ENCODE measurements around the gene NEBL. TPM values are rescaled to one million over a fixed set of nuclear protein-coding genes. Genes with fewer than 3 reads are reported as not detected.

Gene NEBL
- total and polyA plus RNA-seq, 2 experiments from 2014 or later = 6.3 to 12.3 TPM

DNA sequence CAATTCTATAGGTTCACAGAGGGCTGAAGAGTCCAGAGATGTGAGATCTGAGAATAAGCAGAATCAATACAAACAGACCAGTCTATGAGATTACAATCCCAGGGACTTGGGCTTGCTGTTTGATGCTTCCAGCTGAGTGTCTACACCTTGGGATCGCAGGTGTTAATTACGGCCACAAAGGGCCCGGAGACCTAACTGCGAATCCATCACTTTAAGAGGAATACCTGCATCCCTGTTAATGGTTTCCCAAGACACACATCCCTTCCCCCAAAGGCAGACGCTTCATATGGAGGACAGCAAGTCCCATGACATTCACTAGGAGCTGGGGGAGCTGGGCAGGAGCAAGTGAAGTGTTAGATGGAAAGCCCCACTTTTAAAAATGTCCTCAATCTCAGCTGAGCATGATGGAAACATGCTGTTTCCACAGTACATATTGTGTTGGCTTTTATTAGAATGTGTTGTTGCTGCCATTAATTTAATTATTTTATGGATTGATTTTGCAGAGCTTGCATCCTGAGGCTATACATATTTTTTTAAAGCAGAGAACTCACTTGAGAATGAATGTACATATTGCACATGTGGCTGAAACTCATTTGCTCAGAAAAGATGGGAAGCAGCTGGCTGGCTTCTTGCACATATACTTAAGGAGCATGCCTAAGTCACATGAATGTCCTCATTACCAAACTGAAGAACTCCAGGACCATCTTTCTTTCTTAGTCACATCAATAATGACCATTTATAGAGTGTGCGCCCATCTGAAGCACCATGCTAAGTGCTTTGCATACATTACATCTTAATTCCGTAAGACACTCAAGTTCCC, 151.3 kb downstream of the NEBL start:
- DNase-seq (ENCODE audit: low spot score) = no peak

DNA sequence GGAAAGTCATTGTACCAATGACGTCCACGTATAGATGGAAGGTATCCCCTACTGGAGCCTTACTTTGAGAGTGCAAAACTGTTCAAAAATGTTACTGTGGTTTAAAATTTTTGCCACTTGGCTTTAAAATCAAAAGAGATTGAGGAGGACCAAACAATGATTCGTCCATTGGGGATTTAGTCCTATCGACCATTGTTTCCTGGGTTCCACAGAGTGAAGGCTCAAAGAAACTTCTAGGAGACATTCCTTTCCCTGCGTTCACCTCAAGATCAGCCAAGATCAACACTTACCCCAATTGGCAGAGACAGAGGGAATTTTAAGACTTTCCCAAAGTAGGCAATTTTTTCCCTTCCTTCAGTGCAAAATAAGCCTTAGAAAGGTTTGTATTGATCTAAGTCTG, 152.3 kb downstream of the NEBL start:
- 87% methylated on average over 5 of the region's 5 CpGs for WGBS (ENCODE audit: low lambda C conversion rate, missing lambda C conversion rate)
- no peaks in the 10 kb centered on the region for H3K4me1 ChIP-seq (ENCODE audit: insufficient read depth)
- no peaks in the 10 kb centered on the region for H4K20me1 ChIP-seq (ENCODE audit: insufficient read depth, poor library complexity, severe bottlenecking)
- no peak overlapping the region for H3K4me3 ChIP-seq
- no peaks in the 10 kb centered on the region for H3K79me2 ChIP-seq
- TF ChIP-seq EZH2 (IDR thresholded peaks at IDR 0.05; ENCODE audit: borderline replicate concordance) = no peak
- TF ChIP-seq CTCF (IDR thresholded peaks at IDR 0.05; ENCODE audit: poor library complexity) = no peak
- TF ChIP-seq EZH2phosphoT487 (IDR thresholded peaks at IDR 0.05; ENCODE audit: low read depth, severe bottlenecking, unreplicated experiment) = no peak
- H3K9me3 ChIP-seq (ENCODE audit: low read depth) = no peaks in the 10 kb centered on the region
- H3K27ac ChIP-seq = no peak overlapping the region
- no peaks in the 10 kb centered on the region for H3K9me2 ChIP-seq (replicated peaks; ENCODE audit: insufficient read depth)
- H3K4me2 ChIP-seq = no peak overlapping the region
- H2AFZ ChIP-seq = no peak overlapping the region
- DNase-seq (ENCODE audit: low spot score) = no peak
- H3K27me3 ChIP-seq = no peaks in the 10 kb centered on the region
- no peaks in the 10 kb centered on the region for H3K36me3 ChIP-seq (replicated peaks; ENCODE audit: insufficient read depth, low read depth)

More for the DNA sequence above, 151.3 kb downstream of the NEBL start:
- Histone ChIP-seq H3K9me2 (replicated peaks; ENCODE audit: insufficient read depth) (no peaks in the 10 kb centered on the region), H3K4me1 (ENCODE audit: insufficient read depth) (no peaks in the 10 kb centered on the region), H3K79me2 (no peaks in the 10 kb centered on the region), H3K36me3 (replicated peaks; ENCODE audit: insufficient read depth, low read depth) (no peaks in the 10 kb centered on the region), H3K27ac (no peak overlapping the region), H3K9me3 (ENCODE audit: low read depth) (peaks cover 6% of the 10 kb centered on the region), H3K4me3 (no peak overlapping the region), H3K27me3 (no peaks in the 10 kb centered on the region), H4K20me1 (ENCODE audit: insufficient read depth, poor library complexity, severe bottlenecking) (no peaks in the 10 kb centered on the region), H3K4me2 (no peak overlapping the region), H2AFZ (no peak overlapping the region)
- TF ChIP-seq EZH2 (IDR thresholded peaks at IDR 0.05; ENCODE audit: borderline replicate concordance) (no peak), CTCF (IDR thresholded peaks at IDR 0.05; ENCODE audit: poor library complexity) (no peak), EZH2phosphoT487 (IDR thresholded peaks at IDR 0.05; ENCODE audit: low read depth, severe bottlenecking, unreplicated experiment) (no peak)
- 72% methylated on average over 7 of the region's 7 CpGs for WGBS (ENCODE audit: low lambda C conversion rate, missing lambda C conversion rate)

DNA sequence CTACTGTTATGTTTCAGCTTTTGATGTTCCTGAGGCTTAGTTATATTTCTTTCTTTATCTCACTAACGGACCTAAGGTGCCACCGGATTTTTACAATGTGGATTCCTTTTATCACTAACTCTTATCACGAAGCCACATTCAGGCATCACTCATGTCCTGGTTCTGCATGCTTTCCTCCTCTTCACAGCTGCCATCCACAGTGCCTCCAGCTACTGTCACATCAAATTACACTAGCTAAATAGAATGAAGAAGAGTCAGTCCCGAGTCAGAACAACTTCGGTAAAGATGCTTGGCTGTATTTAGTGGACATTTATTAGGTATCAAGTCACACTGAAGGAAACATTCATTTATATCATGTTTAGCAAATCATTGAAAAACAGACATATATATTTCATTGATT, 153.2 kb downstream of the NEBL start:
- H4K20me1 ChIP-seq (ENCODE audit: insufficient read depth, poor library complexity, severe bottlenecking) = no peaks in the 10 kb centered on the region
- no peaks in the 10 kb centered on the region for H3K36me3 ChIP-seq (replicated peaks; ENCODE audit: insufficient read depth, low read depth)
- no peak for DNase-seq (ENCODE audit: low spot score)
- H2AFZ ChIP-seq = no peak overlapping the region
- no peaks in the 10 kb centered on the region for H3K4me1 ChIP-seq (ENCODE audit: insufficient read depth)
- H3K4me2 ChIP-seq = no peak overlapping the region
- no peaks in the 10 kb centered on the region for H3K9me3 ChIP-seq (ENCODE audit: low read depth)
- no peaks in the 10 kb centered on the region for H3K79me2 ChIP-seq
- no peak overlapping the region for H3K27ac ChIP-seq
- 19% methylated on average over 5 of the region's 5 CpGs for WGBS (ENCODE audit: low lambda C conversion rate, missing lambda C conversion rate)
- no peaks in the 10 kb centered on the region for H3K9me2 ChIP-seq (replicated peaks; ENCODE audit: insufficient read depth)
- no peaks in the 10 kb centered on the region for H3K27me3 ChIP-seq
- H3K4me3 ChIP-seq = no peak overlapping the region
- no peak for TF ChIP-seq EZH2phosphoT487 (IDR thresholded peaks at IDR 0.05; ENCODE audit: low read depth, severe bottlenecking, unreplicated experiment)
- TF ChIP-seq CTCF (IDR thresholded peaks at IDR 0.05; ENCODE audit: poor library complexity) = no peak
- no peak for TF ChIP-seq EZH2 (IDR thresholded peaks at IDR 0.05; ENCODE audit: borderline replicate concordance)
